Measurements from ENCODE around the gene NRAP.

GRCh38 chr10:113613977-113614690 is 49.7 kb downstream of the NRAP start:
- no peak for TF ChIP-seq TAF1 (IDR thresholded peaks at IDR 0.05; ENCODE audit: borderline replicate concordance, low read depth, low read length)
- TF ChIP-seq POLR2A (IDR thresholded peaks at IDR 0.05; ENCODE audit: low read depth, low read length), result no peak
- TF ChIP-seq POLR2AphosphoS5 (IDR thresholded peaks at IDR 0.05; ENCODE audit: low read depth, low read length), result no peak
